Activated B cell treated with CpG ODN at 0.5 μM for 24 hours (primary cell): ENCODE results near the gene PPL. TPM values are rescaled to one million over a fixed set of nuclear protein-coding genes. Genes with fewer than 3 reads are reported as not detected.

ENCODE experiments used
- ATAC-seq: fragments of 200-7000 bp; cut with Tn5 transposase; one replicate; pipeline ENCODE4 v1.10.0; 2021; ENCODE audit warnings: low read depth, mild to moderate bottlenecking, moderate library complexity
- CTCF ChIA-PET: fragments of 350-600 bp; sonication (Branson Sonifier 250); formaldehyde crosslinking; loops from one replicate; lab custom pipeline; 2021; ENCODE audit warnings: antibody characterized with exemption; lab: Charles Lee
- POLR2A ChIA-PET: fragments of 350-600 bp; sonication (Branson Sonifier 250); formaldehyde crosslinking; loops from one replicate; lab custom pipeline; 2021; ENCODE audit warnings: antibody characterized with exemption; lab: Charles Lee
- DNase-seq: peaks from one replicate; pipeline ENCODE4 v3.0.0; 2022
- H3K27ac Mint-ChIP-seq: one replicate; pipeline ENCODE4 v1.8.0; 2020; ENCODE audit warnings: mixed read lengths
- H3K27me3 Mint-ChIP-seq: one replicate; pipeline ENCODE4 v1.8.0; 2021; ENCODE audit warnings: mixed read lengths
- H3K36me3 Mint-ChIP-seq: one replicate; pipeline ENCODE4 v1.8.0; 2021; ENCODE audit warnings: low read depth, mixed read lengths
- H3K4me1 Mint-ChIP-seq: one replicate; pipeline ENCODE4 v1.8.0; 2021; ENCODE audit warnings: mixed read lengths
- H3K4me3 Mint-ChIP-seq: one replicate; pipeline ENCODE4 v1.8.0; 2020; ENCODE audit warnings: mild to moderate bottlenecking, mixed read lengths
- H3K9me3 Mint-ChIP-seq: one replicate; pipeline ENCODE4 v1.8.0; 2020; ENCODE audit warnings: mixed read lengths
- intact Hi-C: fragments of 100-400 bp; cut with micrococcal nuclease; formaldehyde crosslinking; loops from one replicate; pipeline ENCODE4 v1.15.1; 2024
- total RNA-seq: library from RNA; stranded (reverse); gene quantifications from 2 replicates; pipeline ENCODE4 v1.2.3, GENCODE V29; 2022
- TF ChIP-seq, protein P1 (sequence below): fragments of 200-600 bp; IDR thresholded peaks from one replicate; pipeline ENCODE4 v1.8.0; 2022; ENCODE audit warnings: antibody characterized with exemption, mild to moderate bottlenecking

The PPL gene
- total RNA-seq, 1 donor from 2014 or later, result 0.04 TPM

DNA sequence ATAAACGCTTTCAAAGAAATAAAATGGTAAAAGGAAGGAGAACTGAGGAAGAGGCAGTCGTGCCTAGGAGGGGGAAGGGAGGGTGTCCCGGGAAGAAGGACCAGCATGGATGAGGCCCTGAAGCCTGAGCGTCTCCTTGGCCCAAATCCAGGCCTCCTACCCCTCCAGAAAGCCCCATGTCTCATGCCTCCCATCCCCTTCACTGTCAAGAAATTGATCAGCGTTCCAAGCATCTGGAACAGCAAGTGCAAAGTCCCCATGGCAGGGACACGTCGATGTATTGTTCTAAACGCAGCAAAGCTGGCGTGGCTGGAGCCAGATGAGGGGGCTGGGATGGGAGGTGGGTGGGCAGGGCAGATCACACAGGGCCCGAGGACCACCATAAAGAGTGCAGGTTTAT lies 43.7 kb upstream of the PPL start:
- Mint-ChIP-seq H3K4me1 (peaks cover 5% of the 10 kb centered on the region), H3K36me3 (no peaks in the 10 kb centered on the region), H3K9me3 (peaks cover 3% of the 10 kb centered on the region), H3K27me3 (peaks cover 21% of the 10 kb centered on the region), H3K27ac (no peak overlapping the region), H3K4me3 (no peak overlapping the region)
- ATAC-seq (no peak), DNase-seq (no peak)
- ChIA-PET POLR2A (no interaction called here), CTCF (no interaction called here)
- intact Hi-C loops, result no loop called here
- TF ChIP-seq, protein P1, sequence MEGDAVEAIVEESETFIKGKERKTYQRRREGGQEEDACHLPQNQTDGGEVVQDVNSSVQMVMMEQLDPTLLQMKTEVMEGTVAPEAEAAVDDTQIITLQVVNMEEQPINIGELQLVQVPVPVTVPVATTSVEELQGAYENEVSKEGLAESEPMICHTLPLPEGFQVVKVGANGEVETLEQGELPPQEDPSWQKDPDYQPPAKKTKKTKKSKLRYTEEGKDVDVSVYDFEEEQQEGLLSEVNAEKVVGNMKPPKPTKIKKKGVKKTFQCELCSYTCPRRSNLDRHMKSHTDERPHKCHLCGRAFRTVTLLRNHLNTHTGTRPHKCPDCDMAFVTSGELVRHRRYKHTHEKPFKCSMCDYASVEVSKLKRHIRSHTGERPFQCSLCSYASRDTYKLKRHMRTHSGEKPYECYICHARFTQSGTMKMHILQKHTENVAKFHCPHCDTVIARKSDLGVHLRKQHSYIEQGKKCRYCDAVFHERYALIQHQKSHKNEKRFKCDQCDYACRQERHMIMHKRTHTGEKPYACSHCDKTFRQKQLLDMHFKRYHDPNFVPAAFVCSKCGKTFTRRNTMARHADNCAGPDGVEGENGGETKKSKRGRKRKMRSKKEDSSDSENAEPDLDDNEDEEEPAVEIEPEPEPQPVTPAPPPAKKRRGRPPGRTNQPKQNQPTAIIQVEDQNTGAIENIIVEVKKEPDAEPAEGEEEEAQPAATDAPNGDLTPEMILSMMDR, result no peak

DNA sequence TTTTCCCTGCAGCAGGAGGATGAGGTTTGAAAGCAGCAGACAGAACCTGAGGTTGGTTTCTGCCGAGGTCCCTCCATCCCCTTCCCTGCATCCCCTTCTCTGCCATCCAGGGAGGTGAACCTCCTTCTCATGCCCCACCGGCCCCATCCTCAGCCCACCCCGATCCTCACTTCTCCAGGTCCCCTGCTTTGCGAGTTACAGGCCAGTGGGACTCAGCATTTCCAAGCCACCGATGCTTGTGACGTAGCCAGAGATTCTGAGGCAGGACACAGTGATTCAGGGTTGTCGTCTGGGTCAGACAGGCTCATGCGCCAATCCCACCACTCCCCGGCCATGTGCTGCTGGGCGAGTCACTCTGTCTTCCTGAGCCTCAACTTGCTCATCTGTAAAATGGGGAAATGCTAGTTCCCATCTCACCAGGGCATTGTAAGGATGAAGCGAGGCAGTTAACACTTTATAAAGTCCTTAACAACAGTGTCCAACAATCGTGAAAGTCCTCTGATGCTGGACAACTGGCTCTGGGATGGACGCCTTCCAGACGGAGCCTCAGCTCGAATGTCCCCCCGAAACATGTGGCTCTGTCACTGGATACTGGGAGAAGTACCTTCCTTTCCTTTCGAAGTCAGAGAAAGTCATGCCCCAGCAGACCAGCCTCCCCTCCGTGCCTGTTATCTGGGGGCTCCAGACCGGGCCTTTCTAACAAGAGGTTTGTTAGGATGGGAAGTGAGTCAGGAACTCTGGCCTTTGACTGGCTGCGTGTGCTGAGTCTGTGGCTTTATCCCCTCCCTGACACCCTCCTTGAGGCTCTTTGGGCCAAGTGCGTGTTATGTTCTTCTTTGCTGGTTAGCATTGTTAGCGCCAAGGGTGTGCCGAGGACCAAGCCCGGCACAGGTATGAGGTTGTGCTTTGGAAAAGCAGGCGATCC lies 43.0 kb upstream of the PPL start:
- peaks cover 21% of the 10 kb centered on the region for H3K27me3 Mint-ChIP-seq
- peaks cover 3% of the 10 kb centered on the region for H3K9me3 Mint-ChIP-seq
- intact Hi-C loops, result loop anchor here (5.0 kb wide), 1 partner anchor 52 kb away; the partner anchor contains the start of gene NAGPA
- ChIA-PET POLR2A (no interaction called here), CTCF (no interaction called here)
- H3K4me1 Mint-ChIP-seq, result peaks cover 9% of the 10 kb centered on the region
- no peak overlapping the region for H3K27ac Mint-ChIP-seq
- ATAC-seq (no peak), DNase-seq (no peak)
- H3K4me3 Mint-ChIP-seq, result no peak overlapping the region
- TF ChIP-seq, protein P1, result no peak
- H3K36me3 Mint-ChIP-seq, result no peaks in the 10 kb centered on the region

DNA sequence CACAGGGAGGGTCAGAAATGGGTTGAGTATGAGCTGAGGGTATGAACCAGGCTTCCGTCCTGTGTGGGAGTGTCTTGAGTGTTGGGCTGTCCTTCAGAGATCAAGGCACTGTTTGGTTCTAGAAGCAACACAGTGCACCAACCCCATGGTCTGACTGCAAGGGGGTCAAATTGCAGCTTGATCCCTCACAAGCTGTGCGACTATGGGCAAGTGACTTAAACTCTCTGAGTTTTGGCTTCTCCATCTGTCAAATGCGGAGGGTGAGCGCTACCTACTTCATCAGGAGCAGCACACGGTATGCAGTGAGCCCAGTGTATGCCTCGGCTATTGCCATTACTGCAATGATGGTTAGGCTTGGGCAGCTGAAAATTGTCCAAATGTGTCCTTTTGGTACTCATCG lies 42.2 kb upstream of the PPL start:
- H3K9me3 Mint-ChIP-seq, result peaks cover 3% of the 10 kb centered on the region
- POLR2A ChIA-PET, result no interaction called here
- TF ChIP-seq, protein P1, result no peak
- intact Hi-C loops, result loop anchor here (5.0 kb wide), 1 partner anchor 53 kb away; the partner anchor contains the start of gene NAGPA
- H3K27me3 Mint-ChIP-seq, result peaks cover 17% of the 10 kb centered on the region
- no peak for DNase-seq
- no peak overlapping the region for H3K4me3 Mint-ChIP-seq
- ATAC-seq, result no peak
- H3K4me1 Mint-ChIP-seq, result peaks cover 9% of the 10 kb centered on the region
- no peaks in the 10 kb centered on the region for H3K36me3 Mint-ChIP-seq
- H3K27ac Mint-ChIP-seq, result no peak overlapping the region
- CTCF ChIA-PET, result no interaction called here

DNA sequence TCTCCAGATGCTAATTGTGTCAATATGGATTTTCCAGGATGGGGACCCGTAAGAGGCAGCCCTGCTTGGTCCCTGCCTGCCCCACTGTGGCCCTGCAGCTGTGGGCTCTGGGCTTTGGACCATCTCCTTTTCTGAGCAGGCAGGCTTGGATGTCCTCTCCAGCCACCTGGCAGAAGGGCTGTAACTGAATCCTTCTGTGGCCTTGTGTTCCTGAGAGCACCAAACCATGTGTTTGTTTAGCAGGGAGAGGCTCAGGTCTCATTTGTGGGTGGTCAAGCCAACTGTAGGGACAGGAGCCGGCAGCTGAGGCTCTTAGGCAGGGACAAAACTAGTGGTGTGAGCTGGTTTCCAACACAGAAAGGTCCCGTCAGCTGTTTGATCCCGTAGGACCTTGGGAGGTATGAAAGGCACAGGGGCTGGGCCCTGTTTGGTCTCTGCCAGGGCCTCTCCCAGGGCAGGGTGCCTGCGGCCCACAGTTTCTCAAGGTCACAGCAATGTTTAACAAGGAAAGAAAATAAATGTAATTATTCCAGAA lies 39.7 kb upstream of the PPL start:
- no peak for DNase-seq
- CTCF ChIA-PET, result interaction anchor here (1.4 kb wide), 1 partner anchor 20 kb away, joined by 3 read pairs; no protein-coding TSS in a partner anchor
- Mint-ChIP-seq H3K36me3 (no peaks in the 10 kb centered on the region), H3K9me3 (no peaks in the 10 kb centered on the region), H3K4me1 (peaks cover 9% of the 10 kb centered on the region), H3K27me3 (peaks cover 15% of the 10 kb centered on the region), H3K4me3 (no peak overlapping the region), H3K27ac (no peak overlapping the region)
- TF ChIP-seq, protein P1, result no peak
- intact Hi-C loops, result loop anchor here (2.0 to 5.0 kb wide), 2 partner anchors 18 to 56 kb away; partner anchors contain the start of genes NAGPA and SEC14L5
- no peak for ATAC-seq
- POLR2A ChIA-PET, result no interaction called here

DNA sequence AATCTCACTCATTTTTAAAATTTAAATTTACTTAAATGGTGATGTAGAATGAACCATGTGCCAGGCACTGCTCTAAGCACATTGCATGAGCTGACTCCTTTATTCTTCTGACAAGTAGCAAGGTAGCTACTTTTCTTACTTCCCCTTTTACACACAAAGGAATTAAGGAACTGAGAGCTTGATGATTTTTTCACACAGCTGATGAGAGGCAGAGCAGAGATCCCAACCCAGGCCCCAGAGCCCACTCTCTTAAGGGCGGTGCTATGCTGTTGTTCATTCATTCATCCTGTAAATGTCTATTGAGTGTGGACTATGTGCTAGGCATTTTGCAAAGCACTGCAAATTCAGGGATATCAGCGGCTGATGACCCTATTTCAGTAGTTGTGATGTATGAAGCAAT lies 39.1 kb upstream of the PPL start:
- CTCF ChIA-PET, result interaction anchor here (0.8 to 1.4 kb wide), 2 partner anchors 20 to 326 kb away, joined by 3 read pairs; no protein-coding TSS in a partner anchor
- Mint-ChIP-seq H3K27me3 (peaks cover 17% of the 10 kb centered on the region), H3K4me3 (no peak overlapping the region), H3K36me3 (no peaks in the 10 kb centered on the region), H3K9me3 (no peaks in the 10 kb centered on the region), H3K4me1 (peaks cover 9% of the 10 kb centered on the region), H3K27ac (peak overlapping the region; percentile 3)
- ATAC-seq, result peak; percentile 98
- no peak for DNase-seq
- POLR2A ChIA-PET, result interaction anchor here (0.5 kb wide), 1 partner anchor 25 kb away, joined by 5 read pairs; no protein-coding TSS in a partner anchor
- TF ChIP-seq, protein P1, result no peak
- intact Hi-C loops, result loop anchor here (2.0 to 5.0 kb wide), 2 partner anchors 17 to 56 kb away; partner anchors contain the start of genes NAGPA and SEC14L5
